SJSA1 (cell line): ENCODE data around the gene OR2A1. TPM values are rescaled to one million over a fixed set of nuclear protein-coding genes. Genes with fewer than 3 reads are reported as not detected.
"Not testable (repeated sequence)": the region's sequence is repeated elsewhere in the genome, so short reads cannot be mapped to it uniquely, and the experiment has no call there.

Source experiments
- DNase-seq, 2 experiments: peaks; one replicate each; pipeline ENCODE4 v3.0.0-alpha.2; 2015 to 2020; ENCODE audit warnings: low spot score in 2 of 2, low read depth in 1 of 2
- H3K27ac ChIP-seq: fragments of 250-450 bp; sonication (Bioruptor Pico); 2 replicates; pipeline ENCODE4 v1.5.1; 2020; ENCODE audit warnings: mild to moderate bottlenecking, moderate library complexity
- H3K27me3 ChIP-seq: fragments of 250-450 bp; sonication (Bioruptor Pico); replicated peaks from 2 replicates; pipeline ENCODE4 v1.5.1; 2020; ENCODE audit warnings: mild to moderate bottlenecking, moderate library complexity
- H3K36me3 ChIP-seq: fragments of 250-450 bp; sonication (Bioruptor Pico); 2 replicates; pipeline ENCODE4 v1.5.1; 2020; ENCODE audit warnings: mild to moderate bottlenecking
- H3K4me1 ChIP-seq: fragments of 250-450 bp; sonication (Bioruptor Pico); replicated peaks from 2 replicates; pipeline ENCODE4 v1.6.1; 2021; ENCODE audit warnings: mild to moderate bottlenecking
- H3K4me3 ChIP-seq: fragments of 250-450 bp; sonication (Bioruptor Pico); 2 replicates; pipeline ENCODE4 v1.5.1; 2020; ENCODE audit warnings: mild to moderate bottlenecking
- H3K9me3 ChIP-seq: fragments of 250-450 bp; sonication (Bioruptor Pico); replicated peaks from 2 replicates; pipeline ENCODE4 v1.5.1; 2020; ENCODE audit warnings: mild to moderate bottlenecking
- total RNA-seq: library from RNA; depleted of rRNA; stranded (reverse); fragments of >200 nt; shearing (Covaris generic); gene quantifications from 2 replicates; pipeline ENCODE4 v1.2.3, GENCODE V29; 2014; rRNA removed

OR2A1 gene
- not detected in 2 replicates for total RNA-seq

- H3K4me3 ChIP-seq, H3K4me1 ChIP-seq, H3K36me3 ChIP-seq, H3K9me3 ChIP-seq, DNase-seq, H3K27ac ChIP-seq, H3K27me3 ChIP-seq: not testable (repeated sequence)
Observed at GRCh38 chr7:144311872-144312469, at the start of gene OR2A1. Gene OR2A1, plus strand, starts transcription at chr7:144312419. Its CDS starts 5,706 bp downstream, at chr7:144318125.

DNA sequence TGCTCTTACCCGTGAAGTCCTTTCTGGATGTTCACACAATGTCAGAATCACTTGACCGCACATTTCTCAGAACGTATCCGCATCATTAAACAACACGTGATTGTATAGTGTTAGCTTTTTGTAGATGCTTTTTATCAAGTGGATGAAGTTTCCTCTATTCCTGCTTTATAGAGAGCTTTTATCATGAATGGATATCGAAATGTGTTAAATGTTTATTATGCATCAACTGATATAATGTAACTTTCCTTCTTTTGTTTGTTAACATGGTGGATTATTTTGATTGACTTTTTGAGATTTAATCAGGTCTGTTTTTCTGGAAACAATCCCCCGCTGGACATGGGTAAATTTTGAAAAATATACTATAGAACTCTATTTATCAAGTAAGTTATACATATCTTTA lies 47.5 kb upstream of the OR2A1 start, which contains the start of gene OR2A7:
TSS of gene OR2A7 (minus strand) at position 101 of the 400 bp plus-strand sequence. CDS start 5,164 bp downstream, outside the sequence.
- not testable (repeated sequence) for H3K4me1 ChIP-seq, H3K27ac ChIP-seq, H3K9me3 ChIP-seq, H3K36me3 ChIP-seq, H3K4me3 ChIP-seq, H3K27me3 ChIP-seq, DNase-seq

GRCh38 chr7:144269188-144269587 lies 43.0 kb upstream of the OR2A1 start, which contains the start of gene CTAGE8:
Gene CTAGE8, minus strand, starts transcription at chr7:144269288. Its CDS starts 38 bp downstream, at chr7:144269250.
- H3K27ac ChIP-seq, H3K9me3 ChIP-seq, H3K27me3 ChIP-seq, H3K4me3 ChIP-seq, DNase-seq, H3K4me1 ChIP-seq, H3K36me3 ChIP-seq: not testable (repeated sequence)

DNA sequence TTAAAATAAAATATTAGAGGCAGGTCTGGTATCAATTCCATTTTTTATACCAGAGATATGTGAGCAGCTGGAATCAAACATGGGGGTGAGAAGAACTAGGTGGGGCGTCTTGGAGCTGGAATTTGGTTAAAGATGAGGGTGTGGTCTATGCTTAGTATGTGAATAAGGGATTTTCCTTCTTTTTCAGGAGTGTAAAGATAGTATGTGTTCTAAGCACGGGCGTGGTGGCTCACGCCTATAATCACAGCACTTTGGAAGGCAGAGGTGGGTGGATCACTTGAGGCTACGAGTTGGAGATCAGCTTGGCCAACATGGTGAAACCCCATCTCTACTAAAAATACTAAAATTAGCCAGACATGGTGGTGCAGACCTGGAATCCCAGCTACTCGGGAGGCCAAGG lies 36.9 kb upstream of the OR2A1 start:
- not testable (repeated sequence) for DNase-seq, H3K4me1 ChIP-seq, H3K9me3 ChIP-seq, H3K4me3 ChIP-seq, H3K27ac ChIP-seq, H3K36me3 ChIP-seq, H3K27me3 ChIP-seq

DNA sequence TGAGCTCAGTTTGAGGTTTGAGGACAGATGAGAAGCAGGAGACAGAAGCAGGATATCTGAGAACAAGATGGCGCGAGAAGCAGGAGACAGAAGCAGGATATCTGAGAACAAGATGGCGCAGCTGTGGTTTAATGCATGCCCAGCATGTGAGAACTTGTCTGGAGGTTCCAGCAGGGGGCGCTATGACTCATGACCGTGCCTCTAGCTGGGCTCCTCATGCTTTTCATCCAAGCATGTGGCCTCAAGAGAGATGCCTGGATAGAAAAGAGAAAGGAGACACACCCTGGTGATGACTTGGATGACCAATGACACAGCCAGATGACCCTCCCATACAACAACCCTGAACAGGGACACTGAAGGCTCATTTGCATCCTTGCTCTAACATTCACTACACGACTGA lies 32.2 kb upstream of the OR2A1 start:
- H3K4me3 ChIP-seq, H3K27ac ChIP-seq, H3K9me3 ChIP-seq, H3K36me3 ChIP-seq, H3K27me3 ChIP-seq, H3K4me1 ChIP-seq, DNase-seq: not testable (repeated sequence)

- H3K27me3 ChIP-seq, H3K9me3 ChIP-seq, DNase-seq, H3K36me3 ChIP-seq, H3K4me1 ChIP-seq, H3K4me3 ChIP-seq, H3K27ac ChIP-seq: not testable (repeated sequence)
Observed at GRCh38 chr7:144281981-144282380, 30.2 kb upstream of the OR2A1 start.

GRCh38 chr7:144282490-144282889 lies 29.7 kb upstream of the OR2A1 start:
- H3K4me3 ChIP-seq, H3K27ac ChIP-seq, H3K9me3 ChIP-seq, H3K27me3 ChIP-seq, DNase-seq, H3K4me1 ChIP-seq, H3K36me3 ChIP-seq: not testable (repeated sequence)

- H3K27me3 ChIP-seq, H3K36me3 ChIP-seq, H3K4me3 ChIP-seq, H3K9me3 ChIP-seq, H3K27ac ChIP-seq, H3K4me1 ChIP-seq, DNase-seq: not testable (repeated sequence)
Observed at GRCh38 chr7:144283716-144284115, 28.5 kb upstream of the OR2A1 start.

GRCh38 chr7:144287171-144287784 lies 24.9 kb upstream of the OR2A1 start:
- H3K4me3 ChIP-seq, H3K4me1 ChIP-seq, H3K9me3 ChIP-seq, H3K36me3 ChIP-seq, DNase-seq, H3K27ac ChIP-seq, H3K27me3 ChIP-seq: not testable (repeated sequence)

DNA sequence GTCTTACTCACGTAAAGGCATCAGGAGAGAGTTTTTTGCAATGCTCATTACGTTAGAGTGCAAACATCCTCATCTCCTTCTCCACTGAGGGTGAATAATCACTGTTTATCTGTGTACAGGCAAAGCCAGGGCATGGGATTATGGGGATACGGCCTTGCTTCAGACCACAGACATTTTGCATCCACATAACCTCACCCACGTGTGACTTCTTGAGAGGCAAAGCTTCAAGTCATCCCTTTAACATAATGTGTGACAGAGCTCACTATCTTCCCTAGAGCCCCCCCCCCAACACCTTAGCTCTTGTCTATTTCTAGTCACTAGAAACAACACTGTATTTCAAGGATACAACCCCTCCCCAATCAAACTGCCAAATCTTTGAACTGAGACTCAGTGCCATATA lies 20.6 kb upstream of the OR2A1 start:
- DNase-seq, H3K9me3 ChIP-seq, H3K27me3 ChIP-seq, H3K4me3 ChIP-seq, H3K4me1 ChIP-seq, H3K27ac ChIP-seq, H3K36me3 ChIP-seq: not testable (repeated sequence)

DNA sequence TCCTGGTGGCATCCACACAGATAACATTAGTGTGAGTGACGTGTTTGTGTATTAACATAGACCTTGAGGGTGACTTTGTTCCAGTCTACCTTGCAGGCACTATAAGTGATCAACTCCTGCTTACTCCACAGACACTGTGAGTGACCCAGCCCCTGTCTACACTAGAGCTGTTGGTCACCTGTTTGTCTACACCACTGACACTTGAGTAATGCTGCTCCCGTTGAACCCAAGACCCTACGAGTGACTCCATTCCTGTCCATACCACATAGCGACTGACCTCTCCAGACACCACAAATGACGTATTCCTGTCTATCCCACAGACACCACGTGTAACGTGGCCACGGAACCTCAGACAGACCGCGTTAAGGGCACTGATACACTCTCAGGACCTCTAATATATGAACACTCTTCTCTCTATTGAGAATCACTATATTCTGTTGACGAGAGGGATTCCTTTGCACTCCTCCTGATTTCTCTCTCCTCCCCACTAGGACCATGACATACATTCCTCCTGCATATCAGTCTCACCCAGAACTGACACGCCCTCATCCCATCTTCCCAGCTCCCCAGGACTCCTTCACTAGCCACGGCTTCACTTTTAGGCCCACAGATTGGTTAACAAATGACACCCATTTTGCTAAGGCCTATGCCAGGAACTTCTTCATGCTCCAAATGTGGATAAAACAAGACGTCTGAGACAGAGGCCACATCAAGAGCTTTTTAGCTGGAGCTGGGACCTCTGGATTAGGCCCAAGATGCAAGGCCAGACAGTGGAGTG lies 19.6 kb upstream of the OR2A1 start:
- not testable (repeated sequence) for DNase-seq

DNA sequence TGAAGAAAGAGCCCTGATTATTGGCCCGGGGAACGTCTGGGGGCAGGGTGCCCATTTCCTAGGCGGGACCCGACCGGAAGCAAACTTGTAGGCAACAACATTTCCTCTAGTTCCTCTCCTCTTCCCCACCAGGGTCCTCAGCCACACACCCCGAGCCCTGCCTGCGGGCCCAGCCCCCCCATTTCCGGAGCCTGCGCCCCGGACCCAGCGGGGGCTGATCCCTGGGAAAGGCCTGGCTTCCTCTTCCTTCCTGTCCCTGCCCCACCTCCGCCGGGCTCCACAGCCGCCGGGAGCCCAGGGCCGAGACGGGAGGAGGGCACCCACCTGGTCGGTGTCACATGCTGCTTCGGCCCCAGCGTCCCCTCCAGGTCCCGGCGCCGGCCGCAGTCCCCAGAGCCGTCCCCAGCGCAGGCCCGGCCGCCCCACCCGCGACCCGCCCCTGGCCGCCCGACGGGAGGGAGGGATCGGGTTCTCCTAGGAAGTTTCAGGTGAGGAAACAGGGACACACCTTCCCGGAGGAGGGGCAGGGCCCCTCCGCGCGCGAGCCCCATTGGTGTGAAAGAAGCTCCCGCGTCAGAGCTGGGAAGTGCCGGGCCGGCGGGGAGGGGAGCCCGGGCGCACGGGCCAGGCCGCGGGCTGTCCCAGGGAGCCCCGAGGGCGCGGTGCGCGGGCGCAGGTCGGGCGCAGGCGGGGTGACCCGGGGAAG lies 18.3 kb upstream of the OR2A1 start:
- H3K4me3 ChIP-seq, H3K36me3 ChIP-seq, H3K9me3 ChIP-seq, H3K4me1 ChIP-seq, H3K27me3 ChIP-seq, H3K27ac ChIP-seq, DNase-seq: not testable (repeated sequence)

More for the DNA sequence above, 19.6 kb upstream of the OR2A1 start:
- H3K4me1 ChIP-seq, H3K9me3 ChIP-seq, H3K36me3 ChIP-seq, H3K27me3 ChIP-seq, H3K27ac ChIP-seq, H3K4me3 ChIP-seq: not testable (repeated sequence)

- not testable (repeated sequence) for H3K4me3 ChIP-seq, H3K4me1 ChIP-seq, H3K9me3 ChIP-seq, H3K36me3 ChIP-seq, DNase-seq, H3K27ac ChIP-seq, H3K27me3 ChIP-seq
Observed at GRCh38 chr7:144302578-144303303, 9.5 kb upstream of the OR2A1 start.
